Caco-2 (cell line): ENCODE measurements around the gene EXD3. TPM values are rescaled to one million over a fixed set of nuclear protein-coding genes. Genes with fewer than 3 reads are reported as not detected.

Experiments
- BruUV-seq: library from RNA; stranded (reverse); fragments of 400-500 nt; replicated peaks from 2 replicates; lab custom pipeline; 2021; lab: Mats Ljungman, UMichigan
- CTCF ChIA-PET: fragments of 300-600 bp; sonication (Branson Sonifier 250); formaldehyde crosslinking; loops from one replicate; lab custom pipeline; 2022; ENCODE audit warnings: antibody characterized with exemption; lab: Charles Lee
- POLR2A ChIA-PET: fragments of 300-600 bp; sonication (Branson Sonifier 250); formaldehyde crosslinking; loops from one replicate; lab custom pipeline; 2022; ENCODE audit warnings: antibody characterized with exemption; lab: Charles Lee
- DNase-seq, 2 experiments: peaks; one replicate each; pipeline versions ENCODE4 v3.0.0 to v3.0.0-alpha.2; 2020 to 2022
- H3K27me3 ChIP-seq: replicated peaks from 2 replicates; pipeline ENCODE4 v1.6.0; 2011; ENCODE audit warnings: low read length; ENCODE audit not compliant: control insufficient read depth, insufficient read depth
- H3K36me3 ChIP-seq: 2 replicates; pipeline ENCODE4 v1.5.1; 2011; ENCODE audit warnings: low read length; ENCODE audit not compliant: control insufficient read depth, insufficient read depth
- H3K4me1 ChIP-seq: fragments of 250-450 bp; sonication (Bioruptor Pico); 2 replicates; pipeline ENCODE4 v1.5.1; 2020; ENCODE audit warnings: mild to moderate bottlenecking
- H3K4me3 ChIP-seq: 2 replicates; pipeline ENCODE4 v1.5.1; 2011; ENCODE audit warnings: low read depth, mild to moderate bottlenecking, control low read depth, low read length
- H3K9me3 ChIP-seq: fragments of 250-450 bp; sonication (Bioruptor Pico); 2 replicates; pipeline ENCODE4 v1.5.1; 2020; ENCODE audit warnings: mild to moderate bottlenecking, moderate library complexity
- H3K27ac Mint-ChIP-seq: one replicate; pipeline ENCODE4 v1.8.0; 2022; ENCODE audit warnings: mixed read lengths; ENCODE audit not compliant: unreplicated experiment
- H3K27me3 Mint-ChIP-seq: one replicate; pipeline ENCODE4 v1.8.0; 2022; ENCODE audit warnings: mixed read lengths; ENCODE audit not compliant: insufficient read depth, unreplicated experiment
- H3K36me3 Mint-ChIP-seq: one replicate; pipeline ENCODE4 v1.8.0; 2022; ENCODE audit warnings: mild to moderate bottlenecking, mixed read lengths; ENCODE audit not compliant: insufficient read depth, unreplicated experiment
- H3K4me1 Mint-ChIP-seq: one replicate; pipeline ENCODE4 v1.8.0; 2022; ENCODE audit warnings: low read depth, mixed read lengths; ENCODE audit not compliant: unreplicated experiment
- H3K4me3 Mint-ChIP-seq: one replicate; pipeline ENCODE4 v1.8.0; 2022; ENCODE audit warnings: mild to moderate bottlenecking, moderate library complexity, mixed read lengths; ENCODE audit not compliant: unreplicated experiment
- H3K9me3 Mint-ChIP-seq: one replicate; pipeline ENCODE4 v1.8.0; 2022; ENCODE audit warnings: mixed read lengths; ENCODE audit not compliant: unreplicated experiment
- intact Hi-C: fragments of 100-400 bp; cut with micrococcal nuclease; formaldehyde crosslinking; loops from one replicate; pipeline ENCODE4 v1.10.0; 2022; ENCODE audit not compliant: unreplicated experiment
- total RNA-seq: library from RNA; stranded (reverse); gene quantifications from 2 replicates; pipeline ENCODE4 v1.2.3, GENCODE V29; 2022
- TF ChIP-seq, protein P1 (sequence below), 2 experiments: fragments of 200-600 bp in 1 of 2; IDR thresholded peaks; 1 replicate in 1 of 2; 2 replicates in 1 of 2; pipeline versions ENCODE4 v1.5.1 to v1.8.0; 2011 to 2022; ENCODE audit warnings: antibody characterized with exemption in 1 of 2, control low read depth in 1 of 2, inconsistent platforms in 1 of 2, low read depth in 1 of 2, low read length in 1 of 2, mild to moderate bottlenecking in 1 of 2, moderate library complexity in 1 of 2; ENCODE audit not compliant: insufficient read depth in 1 of 2, severe bottlenecking in 1 of 2, unreplicated experiment in 1 of 2

EXD3 gene
- total RNA-seq, 1 experiment from 2014 or later: 10.9 TPM

- no TSS peak for BruUV-seq
- Mint-ChIP-seq H3K27me3 (no peaks in the 10 kb centered on the region), H3K4me1 (no peaks in the 10 kb centered on the region), H3K9me3 (no peaks in the 10 kb centered on the region), H3K27ac (no peak overlapping the region), H3K36me3 (peaks cover 11% of the 10 kb centered on the region), H3K4me3 (no peak overlapping the region)
- POLR2A ChIA-PET: interaction anchor here (0.5 kb wide), 1 partner anchor 66 kb away, joined by 7 read pairs; no protein-coding TSS in a partner anchor
- Histone ChIP-seq H3K36me3 (no peaks in the 10 kb centered on the region), H3K4me3 (no peak overlapping the region), H3K9me3 (no peaks in the 10 kb centered on the region), H3K27me3 (no peaks in the 10 kb centered on the region), H3K4me1 (no peaks in the 10 kb centered on the region)
- intact Hi-C loops: no loop called here
- DNase-seq: no peak
- TF ChIP-seq, protein P1, sequence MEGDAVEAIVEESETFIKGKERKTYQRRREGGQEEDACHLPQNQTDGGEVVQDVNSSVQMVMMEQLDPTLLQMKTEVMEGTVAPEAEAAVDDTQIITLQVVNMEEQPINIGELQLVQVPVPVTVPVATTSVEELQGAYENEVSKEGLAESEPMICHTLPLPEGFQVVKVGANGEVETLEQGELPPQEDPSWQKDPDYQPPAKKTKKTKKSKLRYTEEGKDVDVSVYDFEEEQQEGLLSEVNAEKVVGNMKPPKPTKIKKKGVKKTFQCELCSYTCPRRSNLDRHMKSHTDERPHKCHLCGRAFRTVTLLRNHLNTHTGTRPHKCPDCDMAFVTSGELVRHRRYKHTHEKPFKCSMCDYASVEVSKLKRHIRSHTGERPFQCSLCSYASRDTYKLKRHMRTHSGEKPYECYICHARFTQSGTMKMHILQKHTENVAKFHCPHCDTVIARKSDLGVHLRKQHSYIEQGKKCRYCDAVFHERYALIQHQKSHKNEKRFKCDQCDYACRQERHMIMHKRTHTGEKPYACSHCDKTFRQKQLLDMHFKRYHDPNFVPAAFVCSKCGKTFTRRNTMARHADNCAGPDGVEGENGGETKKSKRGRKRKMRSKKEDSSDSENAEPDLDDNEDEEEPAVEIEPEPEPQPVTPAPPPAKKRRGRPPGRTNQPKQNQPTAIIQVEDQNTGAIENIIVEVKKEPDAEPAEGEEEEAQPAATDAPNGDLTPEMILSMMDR (IDR thresholded peaks at IDR 0.05; ENCODE audit: insufficient read depth in 1 of 2, low read depth in 1 of 2, low read length in 1 of 2, severe bottlenecking in 1 of 2, unreplicated experiment in 1 of 2): no peak
- CTCF ChIA-PET: no interaction called here
These were observed 47.5 kb downstream of the EXD3 start for GRCh38 chr9:137375321-137376058.

DNA sequence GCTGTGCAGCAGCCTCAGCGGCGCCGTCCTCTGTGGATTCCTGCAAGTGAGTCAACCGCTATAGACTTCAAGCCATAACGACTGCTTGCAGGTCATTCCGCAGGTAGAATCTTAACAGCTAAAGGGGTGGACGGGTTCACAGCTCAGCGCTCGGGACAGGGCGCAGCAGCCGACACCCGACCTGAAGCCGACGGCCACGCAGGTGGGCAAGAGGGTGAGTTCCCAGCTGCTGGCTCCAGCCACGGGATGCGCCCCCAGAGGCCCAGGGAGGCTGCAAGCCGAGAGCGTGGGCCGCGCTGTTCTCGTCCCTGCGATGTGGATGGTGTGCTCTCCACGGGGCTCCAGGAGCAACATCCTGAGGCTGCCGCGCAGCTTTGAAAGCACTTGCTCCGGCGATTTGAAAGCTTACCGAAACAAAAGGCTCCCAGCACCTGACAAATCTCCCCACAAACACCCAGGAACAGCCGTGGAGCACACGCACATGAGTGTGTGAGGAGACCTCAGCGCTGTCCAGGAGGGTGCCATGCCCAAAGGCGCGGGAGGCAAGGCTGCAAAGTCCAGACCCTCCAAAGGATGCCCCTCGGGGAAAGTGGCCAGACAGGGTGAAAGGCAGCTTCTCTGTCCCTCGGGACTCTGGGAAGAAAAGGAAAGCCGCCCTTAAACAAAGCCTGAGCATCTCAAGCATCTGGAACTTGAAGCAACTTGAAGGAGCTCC is 48.7 kb downstream of the EXD3 start:
- CTCF ChIA-PET: no interaction called here
- Mint-ChIP-seq H3K4me1 (peaks cover 5% of the 10 kb centered on the region), H3K27me3 (no peaks in the 10 kb centered on the region), H3K27ac (no peak overlapping the region), H3K36me3 (peaks cover 15% of the 10 kb centered on the region), H3K4me3 (no peak overlapping the region), H3K9me3 (no peaks in the 10 kb centered on the region)
- BruUV-seq: no TSS peak
- Histone ChIP-seq H3K9me3 (no peaks in the 10 kb centered on the region), H3K27me3 (no peaks in the 10 kb centered on the region), H3K36me3 (no peaks in the 10 kb centered on the region), H3K4me1 (no peaks in the 10 kb centered on the region), H3K4me3 (no peak overlapping the region)
- peak in 1 of 2 experiments; percentile 23 for DNase-seq
- POLR2A ChIA-PET: no interaction called here
- TF ChIP-seq, protein P1 (IDR thresholded peaks at IDR 0.05; ENCODE audit: insufficient read depth in 1 of 2, low read depth in 1 of 2, low read length in 1 of 2, severe bottlenecking in 1 of 2, unreplicated experiment in 1 of 2): no peak
- intact Hi-C loops: no loop called here

DNA sequence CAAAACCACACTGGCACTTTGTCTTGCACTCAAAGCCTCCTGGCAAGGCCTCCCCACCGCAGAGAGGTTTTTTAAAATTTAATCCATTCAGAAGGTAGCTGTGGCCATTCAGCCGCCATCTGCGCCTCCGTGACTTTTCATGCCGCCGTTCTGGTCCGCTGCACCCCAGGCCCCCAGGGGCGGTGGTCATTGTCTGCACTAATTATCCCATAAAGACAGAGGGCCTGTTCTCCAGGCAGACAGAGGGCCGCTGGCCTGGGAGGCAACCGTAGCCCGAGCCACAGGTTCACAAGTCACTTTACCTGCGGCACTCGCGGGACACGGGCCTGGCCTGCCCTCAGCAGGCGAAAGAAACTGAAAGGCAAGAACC is 49.4 kb downstream of the EXD3 start:
- H3K4me3 Mint-ChIP-seq: no peak overlapping the region
- Histone ChIP-seq H3K9me3 (no peaks in the 10 kb centered on the region), H3K4me3 (no peak overlapping the region), H3K4me1 (no peaks in the 10 kb centered on the region), H3K27me3 (no peaks in the 10 kb centered on the region), H3K36me3 (no peaks in the 10 kb centered on the region)
- ChIA-PET CTCF (no interaction called here), POLR2A (no interaction called here)
- H3K4me1 Mint-ChIP-seq: peaks cover 5% of the 10 kb centered on the region
- no peaks in the 10 kb centered on the region for H3K27me3 Mint-ChIP-seq
- peaks cover 14% of the 10 kb centered on the region for H3K36me3 Mint-ChIP-seq
- TF ChIP-seq, protein P1 (IDR thresholded peaks at IDR 0.05; ENCODE audit: insufficient read depth in 1 of 2, low read depth in 1 of 2, low read length in 1 of 2, severe bottlenecking in 1 of 2, unreplicated experiment in 1 of 2): no peak
- no peaks in the 10 kb centered on the region for H3K9me3 Mint-ChIP-seq
- peak in 1 of 2 experiments; percentile 11 for DNase-seq
- intact Hi-C loops: no loop called here
- no peak overlapping the region for H3K27ac Mint-ChIP-seq
- BruUV-seq: no TSS peak
